SU-DHL-6 (cell line): ENCODE results near the gene FBXO41.

Experiments used
- H2AFZ ChIP-seq: fragments of 200-600 bp; sonication (generic); 2 replicates; pipeline ENCODE4 v1.6.1; 2014; ENCODE audit warnings: low read depth, mild to moderate bottlenecking, moderate library complexity, mixed read lengths, antibody characterized with exemption, low read length; ENCODE audit not compliant: severe bottlenecking
- H3F3A ChIP-seq: fragments of 200-600 bp; shearing (Covaris generic); 2 replicates; pipeline ENCODE4 v1.6.0; 2016; ENCODE audit warnings: antibody characterized with exemption, mild to moderate bottlenecking; ENCODE audit not compliant: insufficient read depth
- H3K27ac ChIP-seq: fragments of 200-600 bp; sonication (generic); 2 replicates; pipeline ENCODE4 v1.5.1; 2016; ENCODE audit warnings: low read depth, mild to moderate bottlenecking, low read length, moderate library complexity, mixed read lengths
- H3K27me3 ChIP-seq: fragments of 200-600 bp; sonication (generic), shearing (Covaris generic); 2 replicates; pipeline ENCODE4 v1.6.0; 2014; ENCODE audit warnings: mild to moderate bottlenecking, low read length
- H3K36me3 ChIP-seq: fragments of 200-600 bp; sonication (generic); 2 replicates; pipeline ENCODE4 v1.6.1; 2014; ENCODE audit warnings: mild to moderate bottlenecking, low read length, mixed read lengths
- H3K4me2 ChIP-seq: fragments of 300-600, 200-600 bp; shearing (Covaris generic), sonication (generic); 2 replicates; pipeline ENCODE4 v1.6.0; 2014; ENCODE audit warnings: low read length, low read depth, mild to moderate bottlenecking; ENCODE audit not compliant: poor library complexity, severe bottlenecking
- H3K4me3 ChIP-seq: fragments of 200-600 bp; sonication (generic); 2 replicates; pipeline ENCODE4 v1.5.1; 2014; ENCODE audit warnings: antibody characterized with exemption, low read length, mild to moderate bottlenecking, mixed read lengths; ENCODE audit not compliant: insufficient read depth, poor library complexity, severe bottlenecking
- H3K79me2 ChIP-seq: fragments of 200-600 bp; sonication (generic); 2 replicates; pipeline ENCODE4 v1.6.1; 2014; ENCODE audit warnings: mild to moderate bottlenecking, low read length, moderate library complexity; ENCODE audit not compliant: insufficient read depth
- H3K9ac ChIP-seq: fragments of 200-600 bp; sonication (generic); 2 replicates; pipeline ENCODE4 v1.7.0; 2014; ENCODE audit warnings: mild to moderate bottlenecking, low read length
- H3K9me2 ChIP-seq: fragments of 200-600 bp; sonication (generic); replicated peaks from 2 replicates; pipeline ENCODE4 v1.6.1; 2014; ENCODE audit warnings: low read length; ENCODE audit not compliant: insufficient read depth
- H3K9me3 ChIP-seq: fragments of 200-600 bp; sonication (generic); 2 replicates; pipeline ENCODE4 v1.6.1; 2014; ENCODE audit warnings: low read length, mixed read lengths; ENCODE audit not compliant: insufficient read depth
- H4K20me1 ChIP-seq: fragments of 200-600 bp; sonication (generic); 2 replicates; pipeline ENCODE4 v1.6.1; 2014; ENCODE audit warnings: low read depth, mild to moderate bottlenecking, antibody characterized with exemption, low read length, moderate library complexity, mixed read lengths
- CTCF ChIP-seq: fragments of 200-600 bp; sonication (generic); IDR thresholded peaks from one replicate; pipeline ENCODE4 v1.5.1; 2017; ENCODE audit warnings: antibody characterized with exemption, mild to moderate bottlenecking, low read length, moderate library complexity; ENCODE audit not compliant: insufficient read depth, poor library complexity, severe bottlenecking
- EZH2phosphoT487 ChIP-seq: fragments of 200-600 bp; sonication (generic), shearing (Covaris generic); conservative IDR thresholded peaks from 2 replicates; pipeline ENCODE4 v1.6.1; 2018; ENCODE audit warnings: mild to moderate bottlenecking, antibody characterized with exemption, low read length, moderate library complexity, mixed read lengths

Gene FBXO41

GRCh38 chr2:73214120-73215035, 69.9 kb downstream of the FBXO41 start, which contains the start of gene SMYD5:
SMYD5 (plus strand) TSS chr2:73214245; CDS start chr2:73214267, 22 bp downstream.
- Histone ChIP-seq H3K4me3 (peak within 1 kb of the TSS; percentile 62), H3K79me2 (peaks cover 43% of the 10 kb centered on the region)

DNA sequence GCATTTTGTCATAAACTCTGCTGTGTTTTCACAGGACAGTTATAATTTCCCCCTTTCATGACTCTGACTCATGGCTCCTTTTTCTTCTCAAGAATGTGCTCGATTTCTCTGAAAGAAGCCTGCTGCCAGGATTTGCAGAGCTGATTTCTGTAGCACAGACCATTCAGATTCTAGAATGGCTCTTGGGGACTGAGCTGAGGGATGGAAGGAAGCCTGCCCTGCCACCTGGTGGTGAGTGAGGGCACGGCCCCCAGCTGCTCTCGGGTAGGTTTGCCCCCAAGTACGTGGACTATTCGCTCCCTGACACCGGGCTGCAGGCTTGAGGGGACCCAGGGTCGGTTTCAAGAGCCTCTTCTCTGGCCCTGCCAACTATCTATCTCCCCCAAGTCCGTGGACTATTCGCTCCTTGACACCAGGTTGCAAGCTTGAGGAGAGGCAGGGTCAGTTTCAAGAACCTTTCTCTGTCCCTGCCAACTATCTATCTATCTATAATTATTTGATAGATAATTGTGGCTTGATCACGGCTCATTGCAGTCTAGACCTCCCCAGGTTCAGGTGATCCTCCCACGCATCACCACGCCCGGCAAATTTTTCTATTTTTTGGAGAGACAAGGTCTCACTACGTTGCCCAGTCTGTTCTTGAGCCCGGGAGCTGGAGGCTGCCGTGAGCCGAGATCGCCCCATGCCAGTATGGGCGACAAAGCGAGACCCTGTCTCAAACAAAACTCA, 71.7 kb downstream of the FBXO41 start:
- Histone ChIP-seq H4K20me1 (no peaks in the 10 kb centered on the region), H3K9me2 (no peaks in the 10 kb centered on the region), H3K9ac (no peak overlapping the region), H3K79me2 (peaks cover 33% of the 10 kb centered on the region), H3K9me3 (no peaks in the 10 kb centered on the region), H3F3A (no peaks in the 10 kb centered on the region), H3K27me3 (no peaks in the 10 kb centered on the region), H3K4me3 (no peak overlapping the region), H3K27ac (no peak overlapping the region), H3K36me3 (no peaks in the 10 kb centered on the region), H2AFZ (no peak overlapping the region), H3K4me2 (peak overlapping the region; percentile 9)
- TF ChIP-seq EZH2phosphoT487 (no peak), CTCF (peak; percentile 88)

More at GRCh38 chr2:73214120-73215035, 69.9 kb downstream of the FBXO41 start, which contains the start of gene SMYD5:
- Histone ChIP-seq H3K4me2 (peak within 1 kb of the TSS; percentile 87), H2AFZ (peak within 1 kb of the TSS; percentile 89), H4K20me1 (no peaks in the 10 kb centered on the region), H3K9me2 (no peaks in the 10 kb centered on the region), H3K36me3 (no peaks in the 10 kb centered on the region), H3K27ac (peak within 1 kb of the TSS; percentile 32), H3K27me3 (no peaks in the 10 kb centered on the region), H3F3A (no peaks in the 10 kb centered on the region), H3K9ac (peak within 1 kb of the TSS; percentile 72), H3K9me3 (no peaks in the 10 kb centered on the region)
- TF ChIP-seq CTCF, result no peak
- TF ChIP-seq EZH2phosphoT487, result no peak

- H3F3A ChIP-seq, result no peaks in the 10 kb centered on the region
- no peak overlapping the region for H3K27ac ChIP-seq
- H2AFZ ChIP-seq, result no peak overlapping the region
- no peaks in the 10 kb centered on the region for H4K20me1 ChIP-seq
- H3K9me2 ChIP-seq, result no peaks in the 10 kb centered on the region
- peaks cover 28% of the 10 kb centered on the region for H3K79me2 ChIP-seq
- H3K4me2 ChIP-seq, result no peak overlapping the region
- no peak overlapping the region for H3K4me3 ChIP-seq
- H3K9me3 ChIP-seq, result no peaks in the 10 kb centered on the region
- H3K27me3 ChIP-seq, result no peaks in the 10 kb centered on the region
- no peak overlapping the region for H3K9ac ChIP-seq
- H3K36me3 ChIP-seq, result no peaks in the 10 kb centered on the region
- TF ChIP-seq EZH2phosphoT487, result no peak
- TF ChIP-seq CTCF, result no peak
Measured at GRCh38 chr2:73212098-73212447, 72.2 kb downstream of the FBXO41 start.
